ENCODE data around the gene ZNF446.
A peak's percentile ranks its signal among the peaks of the same experiment; 100 is the strongest.

The ZNF446 gene

GRCh38 chr19:58518256-58519086, 42.3 kb downstream of the ZNF446 start:
- Histone ChIP-seq H3F3A (ENCODE audit: control insufficient read depth, insufficient read depth) (peaks cover 13% of the 10 kb centered on the region), H3K36me3 (ENCODE audit: control insufficient read depth, low read length) (peaks cover 28% of the 10 kb centered on the region), H3K27me3 (ENCODE audit: control insufficient read depth, low read length) (no peaks in the 10 kb centered on the region), H3K9me3 (ENCODE audit: control insufficient read depth, insufficient read depth, low read length) (no peaks in the 10 kb centered on the region), H3K4me2 (ENCODE audit: low read length) (peak overlapping the region; percentile 98), H3K4me3 (ENCODE audit: low read length) (peak overlapping the region; percentile 90), H4K20me1 (ENCODE audit: control insufficient read depth, insufficient read depth, low read depth, low read length) (no peaks in the 10 kb centered on the region), H3K27ac (ENCODE audit: low read depth, low read length) (peak overlapping the region; percentile 72), H3K79me2 (ENCODE audit: control insufficient read depth, low read length) (peaks cover 58% of the 10 kb centered on the region), H3K4me1 (ENCODE audit: control insufficient read depth, low read length) (peaks cover 38% of the 10 kb centered on the region), H3K9me2 (replicated peaks; ENCODE audit: control insufficient read depth, low read length) (no peaks in the 10 kb centered on the region)
- no peak for TF ChIP-seq CTCF (IDR thresholded peaks at IDR 0.05; ENCODE audit: low read depth, low read length, poor library complexity, severe bottlenecking)
- no peak for TF ChIP-seq EZH2phosphoT487 (IDR thresholded peaks at IDR 0.05; ENCODE audit: borderline replicate concordance, low read length)

GRCh38 chr19:58519087-58519354, 42.9 kb downstream of the ZNF446 start:
- Histone ChIP-seq H3K79me2 (ENCODE audit: control insufficient read depth, low read length) (peaks cover 55% of the 10 kb centered on the region), H3K9me3 (ENCODE audit: control insufficient read depth, insufficient read depth, low read length) (no peaks in the 10 kb centered on the region), H3K9me2 (replicated peaks; ENCODE audit: control insufficient read depth, low read length) (no peaks in the 10 kb centered on the region), H3K36me3 (ENCODE audit: control insufficient read depth, low read length) (peaks cover 28% of the 10 kb centered on the region), H3K4me1 (ENCODE audit: control insufficient read depth, low read length) (peaks cover 34% of the 10 kb centered on the region), H3K4me3 (ENCODE audit: low read length) (peak overlapping the region; percentile 90), H3K27me3 (ENCODE audit: control insufficient read depth, low read length) (no peaks in the 10 kb centered on the region), H3F3A (ENCODE audit: control insufficient read depth, insufficient read depth) (peaks cover 13% of the 10 kb centered on the region), H4K20me1 (ENCODE audit: control insufficient read depth, insufficient read depth, low read depth, low read length) (no peaks in the 10 kb centered on the region), H3K4me2 (ENCODE audit: low read length) (peak overlapping the region; percentile 98), H3K27ac (ENCODE audit: low read depth, low read length) (peak overlapping the region; percentile 72)
- TF ChIP-seq CTCF (IDR thresholded peaks at IDR 0.05; ENCODE audit: low read depth, low read length, poor library complexity, severe bottlenecking) (no peak), EZH2phosphoT487 (IDR thresholded peaks at IDR 0.05; ENCODE audit: borderline replicate concordance, low read length) (no peak)

GRCh38 chr19:58519355-58520256, 43.5 kb downstream of the ZNF446 start, which contains the start of gene ZBTB45:
ZBTB45 (minus strand) TSS chr19:58519810; CDS start chr19:58517673, 2,137 bp downstream.
- Histone ChIP-seq H4K20me1 (ENCODE audit: control insufficient read depth, insufficient read depth, low read depth, low read length) (no peaks in the 10 kb centered on the region), H3K36me3 (ENCODE audit: control insufficient read depth, low read length) (peaks cover 25% of the 10 kb centered on the region), H3K4me1 (ENCODE audit: control insufficient read depth, low read length) (peaks cover 31% of the 10 kb centered on the region), H3K4me2 (ENCODE audit: low read length) (peak within 1 kb of the TSS; percentile 98), H3K27ac (ENCODE audit: low read depth, low read length) (peak within 1 kb of the TSS; percentile 72), H3F3A (ENCODE audit: control insufficient read depth, insufficient read depth) (peaks cover 13% of the 10 kb centered on the region), H3K79me2 (ENCODE audit: control insufficient read depth, low read length) (peaks cover 51% of the 10 kb centered on the region), H3K9me3 (ENCODE audit: control insufficient read depth, insufficient read depth, low read length) (no peaks in the 10 kb centered on the region), H3K27me3 (ENCODE audit: control insufficient read depth, low read length) (no peaks in the 10 kb centered on the region), H3K9me2 (replicated peaks; ENCODE audit: control insufficient read depth, low read length) (no peaks in the 10 kb centered on the region), H3K4me3 (ENCODE audit: low read length) (peak within 1 kb of the TSS; percentile 90)
- TF ChIP-seq CTCF (IDR thresholded peaks at IDR 0.05; ENCODE audit: low read depth, low read length, poor library complexity, severe bottlenecking), result peak; percentile 54
- TF ChIP-seq EZH2phosphoT487 (IDR thresholded peaks at IDR 0.05; ENCODE audit: borderline replicate concordance, low read length), result no peak

Measured in DOHH2 (cell line).